Stomach (tissue), 9 donors: Measurements from ENCODE around the gene RFC3. TPM values are rescaled to one million over a fixed set of nuclear protein-coding genes. Genes with fewer than 3 reads are reported as not detected.

ENCODE experiments used
- DNase-seq, 2 donors: peaks; one replicate each; pipeline versions ENCODE4 v3.0.0 to v3.0.0-alpha.2; 2013 to 2019
- H3K27ac ChIP-seq, 5 donors: fragments of 200-600 bp in 4 of 5; sonication (generic) in 4 of 5; one replicate each; pipeline ENCODE4 v1.5.1; 2013 to 2019; ENCODE audit warnings: mild to moderate bottlenecking in 1 of 5, moderate library complexity in 1 of 5
- H3K27me3 ChIP-seq, 3 donors: fragments of 200-600 bp; sonication (generic); one replicate each; pipeline ENCODE4 v1.5.1; 2017 to 2019; ENCODE audit warnings: mixed run types in 1 of 3
- H3K36me3 ChIP-seq, 4 donors: fragments of 200-600 bp; sonication (generic); 1 replicate in 3 of 4; 2 replicates in 1 of 4; pipeline ENCODE4 v1.5.1; 2016 to 2019
- H3K4me1 ChIP-seq, 4 donors: fragments of 200-600 bp; sonication (generic); one replicate each; pipeline ENCODE4 v1.5.1; 2016 to 2019
- H3K4me3 ChIP-seq, 4 donors: fragments of 200-600 bp; sonication (generic) in 3 of 4; one replicate each; pipeline ENCODE4 v1.5.1; 2016 to 2019; ENCODE audit warnings: mild to moderate bottlenecking in 1 of 4
- H3K9me3 ChIP-seq, 4 donors: fragments of 200-600 bp; sonication (generic); one replicate each; pipeline ENCODE4 v1.5.1; 2016 to 2019
- EP300 ChIP-seq: sonication (generic); formaldehyde crosslinking; IDR thresholded peaks from one replicate; pipeline ENCODE4 v1.6.1; 2017; ENCODE audit warnings: antibody characterized with exemption
- POLR2A ChIP-seq, 4 donors: fragments of 450-650 bp; IDR thresholded peaks; one replicate each; pipeline ENCODE4 v1.6.1; 2016; ENCODE audit warnings: antibody characterized with exemption in 4 of 4, control low read depth in 2 of 4, mild to moderate bottlenecking in 1 of 4, moderate library complexity in 1 of 4
- POLR2AphosphoS5 ChIP-seq, 3 donors: sonication (generic); formaldehyde crosslinking; IDR thresholded peaks; one replicate each; pipeline ENCODE4 v1.6.1; 2016; ENCODE audit warnings: antibody characterized with exemption in 3 of 3
- WGBS, 5 donors: extraction: QIAGEN DNeasy Blood & Tissue Kit in 3 of 5; methylation state at CpG; one replicate each; pipeline versions ENCODE4 v1.1.5 to v1.1.7; 2013 to 2018; 5-methylcytosine and 5-hydroxymethylcytosine counted together
- intact Hi-C: fragments of 100-400 bp; cut with DNase I; formaldehyde crosslinking; loops from one replicate; pipeline ENCODE4 v1.15.1; 2023; ENCODE audit warnings: low total_unique reads
- polyA plus RNA-seq, 3 donors: library from polyadenylated mRNA; stranded (reverse); fragments of 200-250 nt; gene quantifications; one replicate each; pipeline ENCODE4 v1.2.3, GENCODE V29; 2013
- total RNA-seq, 5 donors: library from RNA; depleted of rRNA; stranded (reverse); fragments of >200 nt; gene quantifications; one replicate each; pipeline versions ENCODE4 v1.1.0 to v1.2.3, GENCODE V29; 2014 to 2016
- TF ChIP-seq, protein P1 (sequence below), 7 experiments: fragments of 450-650 bp in 4 of 7; fragments of 200-600 bp in 3 of 7; sonication (generic) in 3 of 7; IDR thresholded peaks; one replicate each; pipeline ENCODE4 v1.5.1; 2016 to 2019; ENCODE audit warnings: antibody characterized with exemption in 7 of 7, control low read depth in 2 of 7, mild to moderate bottlenecking in 1 of 7
- donor health status: healthy with polysubstance abuse.
- donor health status: Bipolar disorder and iron deficiency.
- donor health status: healthy.

Gene RFC3
- total and polyA plus RNA-seq, 8 donors: 0.58 to 27.7 (median 7.8) TPM

DNA sequence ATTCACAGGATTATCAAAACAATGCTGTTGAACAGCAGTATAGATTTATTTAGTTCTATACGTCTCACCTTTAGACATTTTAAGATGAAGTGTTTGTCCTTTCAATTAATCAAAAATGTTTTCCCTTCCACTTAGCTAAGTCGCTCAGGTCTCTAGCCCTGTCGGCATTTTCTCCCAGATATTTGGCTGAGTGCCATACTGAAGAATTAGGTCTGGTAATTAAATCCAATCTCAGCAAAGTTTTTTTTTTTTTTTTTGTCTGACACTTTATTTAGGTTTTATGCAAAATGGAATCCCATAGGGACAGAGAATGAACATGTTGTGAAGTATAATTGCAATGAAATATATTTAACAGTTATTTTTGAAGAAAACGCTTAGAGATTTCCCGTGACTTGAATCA is 44.1 kb downstream of the RFC3 start:
- 70 to 82% (median 76%) methylated on average over 5 of the region's 5 CpGs for WGBS, 5 donors
- Histone ChIP-seq H3K27ac (no peak overlapping the region), H3K4me1 (no peaks in the 10 kb centered on the region), H3K9me3 (no peaks in the 10 kb centered on the region), H3K4me3 (no peak overlapping the region), H3K36me3 (no peaks in the 10 kb centered on the region), H3K27me3 (no peaks in the 10 kb centered on the region)
- intact Hi-C loops: no loop called here
- no peak for TF ChIP-seq POLR2A (IDR thresholded peaks at IDR 0.05)
- no peak for TF ChIP-seq EP300
- TF ChIP-seq, protein P1, sequence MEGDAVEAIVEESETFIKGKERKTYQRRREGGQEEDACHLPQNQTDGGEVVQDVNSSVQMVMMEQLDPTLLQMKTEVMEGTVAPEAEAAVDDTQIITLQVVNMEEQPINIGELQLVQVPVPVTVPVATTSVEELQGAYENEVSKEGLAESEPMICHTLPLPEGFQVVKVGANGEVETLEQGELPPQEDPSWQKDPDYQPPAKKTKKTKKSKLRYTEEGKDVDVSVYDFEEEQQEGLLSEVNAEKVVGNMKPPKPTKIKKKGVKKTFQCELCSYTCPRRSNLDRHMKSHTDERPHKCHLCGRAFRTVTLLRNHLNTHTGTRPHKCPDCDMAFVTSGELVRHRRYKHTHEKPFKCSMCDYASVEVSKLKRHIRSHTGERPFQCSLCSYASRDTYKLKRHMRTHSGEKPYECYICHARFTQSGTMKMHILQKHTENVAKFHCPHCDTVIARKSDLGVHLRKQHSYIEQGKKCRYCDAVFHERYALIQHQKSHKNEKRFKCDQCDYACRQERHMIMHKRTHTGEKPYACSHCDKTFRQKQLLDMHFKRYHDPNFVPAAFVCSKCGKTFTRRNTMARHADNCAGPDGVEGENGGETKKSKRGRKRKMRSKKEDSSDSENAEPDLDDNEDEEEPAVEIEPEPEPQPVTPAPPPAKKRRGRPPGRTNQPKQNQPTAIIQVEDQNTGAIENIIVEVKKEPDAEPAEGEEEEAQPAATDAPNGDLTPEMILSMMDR (IDR thresholded peaks at IDR 0.05): no peak
- TF ChIP-seq POLR2AphosphoS5 (IDR thresholded peaks at IDR 0.05): no peak
- no peak for DNase-seq

DNA sequence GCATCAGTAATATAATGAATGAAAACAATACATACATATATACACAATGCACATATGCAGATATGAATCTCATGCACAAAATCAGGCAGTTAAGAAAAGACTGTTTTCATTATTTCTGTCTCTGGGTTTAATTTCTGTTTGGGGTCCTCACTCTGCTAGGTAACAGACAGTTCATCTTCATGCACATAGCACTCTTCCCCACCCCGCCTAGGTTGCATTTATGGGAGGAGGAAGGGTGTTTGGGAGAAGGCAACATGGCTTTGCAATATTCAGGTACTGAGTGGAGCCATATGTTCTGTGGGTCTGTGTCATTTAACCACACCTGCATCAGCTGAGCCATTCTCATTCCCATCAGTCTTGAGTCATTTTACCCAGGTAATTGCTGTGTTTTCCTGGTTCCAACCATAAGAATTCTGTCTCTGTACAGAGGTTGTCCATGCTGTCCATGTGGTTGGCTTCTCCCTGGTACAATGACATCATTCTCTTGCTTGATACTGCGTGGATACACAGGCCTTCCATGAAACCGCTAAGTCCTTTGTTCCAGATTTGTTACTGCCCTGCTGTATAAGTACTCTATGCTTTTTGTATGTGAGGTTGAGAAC is 45.3 kb downstream of the RFC3 start:
- Histone ChIP-seq H3K27me3 (no peaks in the 10 kb centered on the region), H3K9me3 (peaks cover 0 to 1% (median 0%) of the 10 kb centered on the region in 4 donors), H3K4me3 (no peak overlapping the region), H3K36me3 (no peaks in the 10 kb centered on the region), H3K4me1 (no peaks in the 10 kb centered on the region), H3K27ac (no peak overlapping the region)
- intact Hi-C loops: no loop called here
- WGBS, 5 donors: 59 to 64% (median 63%) methylated on average over 3 of the region's 3 CpGs
- TF ChIP-seq POLR2AphosphoS5 (IDR thresholded peaks at IDR 0.05): no peak
- TF ChIP-seq POLR2A (IDR thresholded peaks at IDR 0.05): no peak
- TF ChIP-seq, protein P1 (IDR thresholded peaks at IDR 0.05): no peak
- no peak for TF ChIP-seq EP300
- no peak for DNase-seq

DNA sequence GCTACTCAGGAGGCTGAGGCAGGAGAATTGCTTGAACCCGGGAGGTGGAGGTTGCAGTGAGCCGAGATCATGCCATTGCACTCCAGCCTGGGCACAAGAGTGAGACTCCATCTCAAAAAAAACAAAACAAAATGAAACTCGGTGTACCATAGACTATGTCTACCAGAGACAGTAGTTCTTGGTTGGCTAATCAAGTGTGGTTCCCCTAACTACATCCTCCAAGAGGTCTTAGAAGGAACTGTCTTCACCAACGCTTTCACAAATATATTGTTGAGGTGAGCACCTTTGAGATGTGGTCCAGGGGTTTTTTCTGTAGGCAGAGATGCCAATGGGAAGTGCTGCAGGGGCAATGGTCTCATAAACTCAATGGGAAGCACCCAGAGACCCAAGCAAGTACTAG is 48.0 kb downstream of the RFC3 start:
- no peaks in the 10 kb centered on the region for H3K36me3 ChIP-seq
- H3K4me3 ChIP-seq: no peak overlapping the region
- H3K27me3 ChIP-seq: no peaks in the 10 kb centered on the region
- no peaks in the 10 kb centered on the region for H3K4me1 ChIP-seq
- intact Hi-C loops: loop anchor here (5.0 kb wide), 1 partner anchor 1381 kb away; no protein-coding TSS in a partner anchor
- TF ChIP-seq POLR2A (IDR thresholded peaks at IDR 0.05) (no peak), EP300 (no peak), POLR2AphosphoS5 (IDR thresholded peaks at IDR 0.05) (no peak)
- TF ChIP-seq, protein P1 (IDR thresholded peaks at IDR 0.05): no peak
- H3K27ac ChIP-seq: no peak overlapping the region
- H3K9me3 ChIP-seq: peaks cover 0 to 6% (median 0%) of the 10 kb centered on the region in 4 donors
- no peak for DNase-seq
- WGBS, 5 donors: 96 to 99% (median 98%) methylated on average over 4 of the region's 4 CpGs

DNA sequence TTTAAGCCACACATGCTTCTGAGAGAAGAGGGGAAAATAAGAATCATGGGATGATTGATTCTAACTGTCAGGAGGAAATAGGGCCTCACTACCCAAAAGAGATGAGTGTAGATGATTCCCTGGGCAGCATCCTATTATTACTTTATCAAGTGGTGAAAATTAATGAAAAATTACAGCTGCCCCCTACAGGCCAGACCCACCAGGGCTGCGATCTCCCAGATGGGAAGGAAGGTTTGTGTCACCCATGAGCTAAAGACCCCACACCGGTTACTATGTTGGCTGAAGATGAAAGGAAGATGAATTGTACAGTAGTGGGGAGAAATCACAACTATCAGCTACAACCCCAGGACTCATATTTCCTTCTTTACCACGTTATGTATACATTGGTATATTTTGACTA is 49.5 kb downstream of the RFC3 start:
- Histone ChIP-seq H3K27ac (no peak overlapping the region), H3K27me3 (no peaks in the 10 kb centered on the region), H3K4me3 (no peak overlapping the region), H3K9me3 (peaks cover 0 to 6% (median 0%) of the 10 kb centered on the region in 4 donors), H3K36me3 (no peaks in the 10 kb centered on the region), H3K4me1 (no peaks in the 10 kb centered on the region)
- no peak for DNase-seq
- 90 to 97% (median 96%) methylated on average over 3 of the region's 3 CpGs for WGBS, 5 donors
- TF ChIP-seq POLR2AphosphoS5 (IDR thresholded peaks at IDR 0.05): no peak
- TF ChIP-seq, protein P1 (IDR thresholded peaks at IDR 0.05): no peak
- no peak for TF ChIP-seq POLR2A (IDR thresholded peaks at IDR 0.05)
- no peak for TF ChIP-seq EP300
- intact Hi-C loops: loop anchor here (5.0 kb wide), 1 partner anchor 1380 kb away; no protein-coding TSS in a partner anchor
